Gastroesophageal sphincter (tissue), 3 donors: Measurements from ENCODE around the gene NXPE3.

Source experiments
- CTCF ChIP-seq, 4 experiments: fragments of 200-600 bp in 2 of 4; fragments of 450-650 bp in 2 of 4; sonication (generic) in 1 of 4; IDR thresholded peaks; one replicate each; pipeline ENCODE4 v1.5.1; 2017 to 2019; ENCODE audit warnings: antibody characterized with exemption in 4 of 4, mild to moderate bottlenecking in 2 of 4, moderate library complexity in 2 of 4
- EP300 ChIP-seq: sonication (generic); formaldehyde crosslinking; IDR thresholded peaks from one replicate; pipeline ENCODE4 v1.6.1; 2017; ENCODE audit warnings: antibody characterized with exemption, mild to moderate bottlenecking
- POLR2A ChIP-seq, 2 donors: fragments of 450-650 bp; IDR thresholded peaks; one replicate each; pipeline ENCODE4 v1.6.1; 2017; ENCODE audit warnings: antibody characterized with exemption in 2 of 2, mild to moderate bottlenecking in 2 of 2, moderate library complexity in 1 of 2
- POLR2AphosphoS5 ChIP-seq: sonication (generic); formaldehyde crosslinking; IDR thresholded peaks from one replicate; pipeline ENCODE4 v1.6.1; 2017; ENCODE audit warnings: antibody characterized with exemption

- no peak for TF ChIP-seq POLR2AphosphoS5
- TF ChIP-seq POLR2A (IDR thresholded peaks at IDR 0.05), result no peak
- no peak for TF ChIP-seq CTCF (IDR thresholded peaks at IDR 0.05)
- no peak for TF ChIP-seq EP300
Observed at GRCh38 chr3:101735833-101736232, 43.2 kb upstream of the NXPE3 start.
